SK-N-MC (cell line): ENCODE measurements around the gene NHSL1.
A peak's percentile ranks its signal among the peaks of the same experiment; 100 is the strongest.
"Not testable (repeated sequence)": the region's sequence is repeated elsewhere in the genome, so short reads cannot be mapped to it uniquely, and the experiment has no call there.

Source experiments
- DNase-seq: peaks from one replicate; pipeline ENCODE4 v3.0.0-alpha.2; 2011; ENCODE audit warnings: low read depth, low spot score
- H3K27ac ChIP-seq: fragments of 200-600 bp; sonication (generic); 2 replicates; pipeline ENCODE4 v1.5.1; 2016; ENCODE audit warnings: mixed run types
- H3K36me3 ChIP-seq: fragments of 200-600 bp; sonication (generic); 2 replicates; pipeline ENCODE4 v1.6.1; 2017; ENCODE audit warnings: antibody characterized with exemption, low read length, mixed read lengths; ENCODE audit not compliant: insufficient read depth
- H3K4me3 ChIP-seq: fragments of 200-600 bp; sonication (generic); 2 replicates; pipeline ENCODE4 v1.5.1; 2016
- H3K9ac ChIP-seq: fragments of 200-600 bp; sonication (generic); 2 replicates; pipeline ENCODE4 v1.8.0; 2017; ENCODE audit warnings: mixed run types, mixed read lengths; ENCODE audit not compliant: insufficient read length
- H3K9me3 ChIP-seq: fragments of 200-600 bp; sonication (generic); 2 replicates; pipeline ENCODE4 v1.6.1; 2017; ENCODE audit warnings: low read depth, mild to moderate bottlenecking, antibody characterized with exemption, low read length, moderate library complexity, mixed read lengths
- EZH2 ChIP-seq: fragments of 200-600 bp; sonication (generic); IDR thresholded peaks from one replicate; pipeline ENCODE4 v1.6.1; 2017; ENCODE audit warnings: antibody characterized with exemption
- FOXP2 ChIP-seq: optimal IDR thresholded peaks from 2 replicates; pipeline ENCODE3; 2011; ENCODE audit warnings: mild to moderate bottlenecking, moderate library complexity; ENCODE audit not compliant: insufficient read depth; ENCODE audit errors: extremely low read length, control extremely low read depth
- POLR2AphosphoS5 ChIP-seq: IDR thresholded peaks from 2 replicates; pipeline ENCODE4 v1.6.1; 2012; ENCODE audit warnings: mild to moderate bottlenecking, low read depth, low read length, borderline replicate concordance

NHSL1 gene

DNA sequence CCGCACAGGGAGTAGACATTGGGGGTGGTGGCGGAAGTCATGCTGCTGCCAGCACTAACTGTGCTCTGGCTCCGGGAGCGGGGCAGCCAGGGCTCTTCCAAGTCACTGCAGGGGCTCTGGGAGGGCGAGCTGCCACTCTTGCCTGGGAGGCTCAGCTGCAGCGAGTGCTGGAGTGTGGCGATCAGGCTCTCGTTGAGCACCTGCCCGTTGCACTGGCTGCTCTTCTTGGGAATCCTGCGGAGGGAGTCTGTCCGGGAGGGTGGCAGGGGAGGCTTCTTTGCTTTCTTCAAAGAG lies 67.3 kb downstream of the NHSL1 start:
- Histone ChIP-seq H3K9ac (no peak overlapping the region), H3K4me3 (no peak overlapping the region), H3K9me3 (no peaks in the 10 kb centered on the region), H3K27ac (no peak overlapping the region), H3K36me3 (no peaks in the 10 kb centered on the region)
- TF ChIP-seq EZH2, result no peak
- DNase-seq, result no peak

DNA sequence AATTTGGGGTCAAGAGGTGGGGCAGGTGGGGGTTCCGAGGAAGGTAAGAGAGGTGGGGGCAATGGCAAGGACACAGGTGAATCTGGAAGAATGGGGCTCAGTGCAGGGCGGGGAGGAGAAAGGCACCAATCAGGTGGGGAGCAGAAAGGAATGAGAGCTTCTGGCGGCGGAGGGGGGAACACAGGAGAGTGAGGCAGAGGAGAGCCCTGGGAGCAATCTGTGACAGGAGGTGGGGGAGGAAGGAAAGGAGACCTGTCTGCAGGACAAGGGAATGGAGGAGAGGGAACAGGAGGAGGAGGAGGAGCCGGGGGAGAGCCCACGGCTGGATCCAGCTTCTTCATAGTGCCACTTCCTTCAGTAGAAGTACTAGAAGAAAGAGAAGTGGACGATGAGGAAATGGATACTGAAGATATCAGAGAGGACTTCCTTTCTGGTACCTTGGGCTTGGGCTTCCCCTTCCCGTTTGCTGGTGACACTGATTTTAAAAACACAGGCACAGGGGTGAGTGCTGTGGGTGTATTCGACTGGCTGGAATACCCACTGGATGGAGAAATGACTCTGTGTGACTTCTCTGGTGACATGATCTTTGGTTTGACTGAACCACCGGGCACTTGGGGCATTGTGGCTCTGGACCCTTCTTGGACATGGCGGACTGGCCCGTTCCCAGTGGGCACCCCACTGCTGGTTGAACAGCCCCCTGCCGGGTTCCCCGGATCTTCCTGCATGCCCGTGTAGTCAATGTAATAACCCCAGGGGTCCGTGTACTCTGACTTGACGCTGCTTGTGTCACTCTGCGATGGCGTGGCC lies 67.8 kb downstream of the NHSL1 start:
- Histone ChIP-seq H3K4me3 (no peak overlapping the region), H3K36me3 (no peaks in the 10 kb centered on the region), H3K27ac (no peak overlapping the region), H3K9me3 (no peaks in the 10 kb centered on the region), H3K9ac (no peak overlapping the region)
- TF ChIP-seq FOXP2 (no peak), EZH2 (no peak), POLR2AphosphoS5 (no peak)
- DNase-seq, result no peak

GRCh38 chr6:138430361-138431145 lies 68.7 kb downstream of the NHSL1 start:
- no peak for TF ChIP-seq FOXP2
- Histone ChIP-seq H3K4me3 (no peak overlapping the region), H3K36me3 (no peaks in the 10 kb centered on the region), H3K9me3 (no peaks in the 10 kb centered on the region), H3K9ac (no peak overlapping the region), H3K27ac (no peak overlapping the region)
- no peak for DNase-seq

- H3K27ac ChIP-seq, result no peak overlapping the region
- no peak overlapping the region for H3K4me3 ChIP-seq
- no peaks in the 10 kb centered on the region for H3K36me3 ChIP-seq
- DNase-seq, result no peak
- TF ChIP-seq EZH2 (no peak), FOXP2 (no peak), POLR2AphosphoS5 (no peak)
- no peaks in the 10 kb centered on the region for H3K9me3 ChIP-seq
- H3K9ac ChIP-seq, result no peak overlapping the region
These were observed 69.5 kb downstream of the NHSL1 start for GRCh38 chr6:138429761-138430160.

DNA sequence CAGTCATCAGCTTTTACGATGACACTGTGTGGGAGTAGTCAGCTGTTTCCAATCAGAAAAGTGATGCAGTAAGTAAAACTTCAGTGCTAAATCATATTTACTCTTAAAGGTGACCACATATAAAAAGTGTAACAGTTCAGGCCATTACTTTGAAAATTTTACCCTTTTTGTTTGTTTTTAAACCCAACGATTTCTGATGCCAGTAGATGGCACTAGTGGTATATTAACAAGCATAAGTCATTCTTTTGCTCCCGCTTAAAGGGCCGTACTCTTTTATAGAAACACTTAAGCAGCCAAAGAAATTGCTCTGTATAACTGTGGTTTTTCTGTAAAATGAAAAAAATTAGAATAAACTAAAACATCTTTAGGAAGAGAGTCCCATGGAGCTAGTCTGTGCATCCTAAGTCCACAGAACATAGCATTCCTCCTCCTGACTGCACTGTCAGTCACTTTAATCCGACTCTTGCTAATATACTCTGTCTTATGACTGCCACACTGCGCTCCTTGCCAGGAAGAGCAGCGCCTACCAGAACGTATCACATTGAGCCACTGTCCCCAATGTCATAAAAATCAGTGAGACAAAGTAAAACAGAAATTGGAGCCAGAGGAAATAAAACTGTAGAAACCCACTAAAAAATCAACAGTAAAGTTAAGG lies 70.2 kb downstream of the NHSL1 start:
- H3K4me3 ChIP-seq, result no peak overlapping the region

DNA sequence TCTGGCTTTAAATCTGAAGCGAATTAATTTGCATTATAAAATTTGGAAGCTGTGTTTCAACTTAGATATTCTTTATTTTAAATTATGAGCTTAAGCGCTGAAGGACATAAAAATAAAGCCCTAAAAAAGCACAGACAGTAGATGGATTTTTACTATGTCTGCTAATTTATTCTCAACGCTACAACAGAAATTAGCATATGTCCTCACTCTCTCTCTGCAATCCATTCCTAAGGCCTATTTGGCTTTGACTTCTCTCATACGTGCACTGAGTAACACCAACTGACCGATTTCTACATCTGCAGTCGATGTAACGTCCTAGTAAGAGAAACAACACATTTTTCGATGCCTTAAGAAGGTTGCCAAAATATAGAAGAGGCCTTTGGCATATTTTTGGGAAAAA lies 71.6 kb downstream of the NHSL1 start:
- no peaks in the 10 kb centered on the region; the same call in 1 of the 2 replicates for H3K36me3 ChIP-seq
- TF ChIP-seq FOXP2 (no peak), POLR2AphosphoS5 (no peak), EZH2 (no peak)

More for the DNA sequence above, 70.2 kb downstream of the NHSL1 start:
- TF ChIP-seq EZH2 (no peak), POLR2AphosphoS5 (no peak), FOXP2 (no peak)
- Histone ChIP-seq H3K36me3 (no peaks in the 10 kb centered on the region; the same call in 1 of the 2 replicates), H3K9ac (no peak overlapping the region), H3K9me3 (no peaks in the 10 kb centered on the region), H3K27ac (no peak overlapping the region)
- peak; percentile 42 for DNase-seq

DNA sequence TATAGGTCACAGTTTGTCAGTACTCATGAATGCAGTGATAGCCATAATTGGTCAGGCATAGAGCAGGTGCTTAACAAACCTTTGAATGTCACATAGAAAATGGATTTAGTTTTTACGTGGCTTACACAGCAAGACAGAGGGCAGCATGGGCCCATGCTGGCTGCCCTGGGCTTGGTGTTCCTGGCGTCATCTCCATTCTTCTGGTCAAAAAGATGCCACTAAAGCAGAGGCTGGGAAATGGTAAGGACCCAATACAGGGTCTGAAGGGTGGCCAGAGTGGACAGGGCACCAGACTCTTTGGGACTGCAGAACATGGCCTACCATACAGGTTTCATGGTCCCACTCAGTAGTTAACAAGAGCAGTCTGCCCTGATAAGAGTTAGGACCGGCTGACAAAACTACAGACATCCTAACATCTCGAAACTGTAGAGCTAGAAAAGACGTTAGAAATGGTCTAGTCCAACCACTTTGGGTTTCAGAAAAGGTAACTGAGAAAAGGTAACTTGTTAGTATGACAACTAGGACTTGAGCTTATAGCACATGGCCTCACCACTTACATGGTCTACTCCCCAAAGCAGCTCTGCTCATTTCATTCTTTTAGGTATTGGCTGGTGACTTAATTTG lies 72.7 kb downstream of the NHSL1 start:
- DNase-seq, result no peak
- TF ChIP-seq POLR2AphosphoS5 (no peak), FOXP2 (no peak), EZH2 (no peak)
- Histone ChIP-seq H3K9ac (no peak overlapping the region), H3K4me3 (no peak overlapping the region), H3K9me3 (no peaks in the 10 kb centered on the region), H3K27ac (no peak overlapping the region), H3K36me3 (no peaks in the 10 kb centered on the region; the same call in 1 of the 2 replicates)

More for the DNA sequence above, 71.6 kb downstream of the NHSL1 start:
- no peak overlapping the region for H3K27ac ChIP-seq
- DNase-seq, result no peak
- H3K9me3 ChIP-seq, result no peaks in the 10 kb centered on the region
- H3K9ac ChIP-seq, result no peak overlapping the region
- H3K4me3 ChIP-seq, result no peak overlapping the region

- not testable (repeated sequence) for H3K9me3 ChIP-seq, H3K36me3 ChIP-seq, H3K27ac ChIP-seq, DNase-seq, H3K9ac ChIP-seq, H3K4me3 ChIP-seq
These were observed 74.0 kb downstream of the NHSL1 start for GRCh38 chr6:138425256-138425655.
